ENCODE measurements around the gene BTLA.
"Not testable (repeated sequence)": the region's sequence is repeated elsewhere in the genome, so short reads cannot be mapped to it uniquely, and the experiment has no call there.

The BTLA gene

DNA sequence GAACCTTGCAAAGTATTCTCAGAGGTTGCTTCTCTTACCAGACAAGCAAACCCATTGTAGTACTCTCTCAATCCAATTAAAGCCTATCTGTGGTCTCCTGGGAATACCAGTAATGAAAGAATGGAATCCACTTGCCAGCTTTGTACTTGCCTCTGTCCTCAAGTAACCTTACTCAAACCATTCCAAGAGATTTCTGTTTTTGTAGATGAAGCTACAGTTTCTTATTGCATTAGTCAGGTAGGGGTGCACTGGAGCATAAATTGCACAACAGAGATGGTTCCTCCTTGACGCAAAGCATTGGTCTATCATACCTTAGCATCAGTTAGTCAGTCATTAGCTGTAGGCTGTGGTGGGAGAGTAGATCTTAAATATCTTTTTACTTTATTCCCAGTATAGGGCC, 52.9 kb downstream of the BTLA start:
- no peak for DNase-seq (ENCODE audit: low read depth)

DNA sequence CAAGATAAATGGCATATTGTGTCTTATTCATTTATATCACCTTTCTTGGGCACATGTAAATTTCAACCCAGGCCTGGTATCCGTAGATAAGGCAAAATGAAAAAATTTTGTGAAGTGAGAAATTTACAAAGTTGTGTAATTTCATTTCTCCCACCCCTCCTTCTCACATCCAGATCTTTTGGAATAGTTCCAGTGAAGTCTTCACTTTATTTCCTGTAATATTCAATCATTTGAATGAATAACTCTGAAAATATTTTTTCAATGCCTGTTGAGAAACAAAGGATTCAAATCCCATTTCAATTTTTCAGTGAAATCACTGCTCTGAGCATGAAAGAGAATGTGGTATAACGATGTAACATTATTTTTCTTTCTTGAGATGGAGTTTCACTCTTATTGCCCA, 53.4 kb downstream of the BTLA start:
- DNase-seq (ENCODE audit: low read depth), result no peak

DNA sequence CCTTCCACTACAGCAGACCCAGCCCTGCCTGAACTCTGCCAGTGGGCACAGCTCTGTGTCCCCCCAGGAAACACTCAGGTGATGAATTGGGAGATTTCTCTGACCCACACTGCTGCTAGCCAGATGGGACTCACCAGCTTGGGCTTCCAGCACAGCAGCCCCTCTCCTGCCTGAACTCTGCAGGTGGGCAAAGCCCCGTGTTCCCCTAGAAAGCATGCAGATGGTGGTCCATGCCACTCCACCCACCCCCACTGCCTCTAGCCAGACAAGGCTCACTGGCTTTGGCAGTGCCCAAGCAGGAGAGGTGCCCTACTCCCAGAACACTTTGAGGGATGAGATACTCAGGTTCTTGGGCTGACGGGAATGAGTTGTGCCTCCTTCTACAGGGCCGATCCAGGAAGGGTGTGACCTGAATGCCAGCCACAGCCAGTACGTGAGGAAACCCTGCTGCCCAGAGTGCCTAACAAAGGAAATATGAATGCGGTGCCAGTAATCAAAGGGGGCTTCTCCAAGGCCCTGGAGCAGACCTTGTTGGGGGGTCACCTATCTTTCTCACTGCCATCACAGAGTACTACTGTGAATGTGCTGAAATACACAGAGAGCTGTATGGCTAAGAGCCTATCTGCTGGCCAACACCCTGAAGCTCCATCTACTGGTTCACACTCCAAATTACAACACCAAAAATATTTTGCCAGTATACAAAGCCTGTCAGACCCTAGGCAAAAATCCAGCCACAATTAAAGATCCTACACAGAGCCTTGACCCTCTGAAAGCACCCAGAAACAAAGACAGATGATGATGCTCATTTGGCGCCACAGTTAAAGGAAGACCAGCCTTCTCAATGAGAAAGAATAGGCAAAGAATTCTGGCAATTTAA, 61.9 kb downstream of the BTLA start:
- peak; percentile 7 for DNase-seq (ENCODE audit: low read depth)

DNA sequence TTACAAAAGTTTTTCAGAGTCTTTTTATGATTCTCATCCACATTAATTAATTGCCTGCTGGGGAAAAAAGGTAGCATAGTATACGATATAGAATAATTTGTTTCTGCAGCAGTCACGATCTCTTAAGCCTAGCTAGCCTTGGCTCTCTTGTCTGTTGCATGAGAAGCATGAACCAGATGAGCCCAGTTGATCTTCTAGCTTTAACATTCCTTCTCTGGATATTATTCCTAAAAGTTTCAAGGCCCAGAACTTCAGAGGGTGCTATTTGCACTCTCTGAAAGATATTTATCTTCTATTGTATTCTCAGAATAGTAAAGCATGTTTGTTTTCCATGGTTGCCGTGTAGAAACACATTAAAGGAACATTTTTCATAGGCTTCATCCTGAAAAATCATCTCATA, 69.3 kb downstream of the BTLA start:
- no peak for DNase-seq (ENCODE audit: low read depth)

DNA sequence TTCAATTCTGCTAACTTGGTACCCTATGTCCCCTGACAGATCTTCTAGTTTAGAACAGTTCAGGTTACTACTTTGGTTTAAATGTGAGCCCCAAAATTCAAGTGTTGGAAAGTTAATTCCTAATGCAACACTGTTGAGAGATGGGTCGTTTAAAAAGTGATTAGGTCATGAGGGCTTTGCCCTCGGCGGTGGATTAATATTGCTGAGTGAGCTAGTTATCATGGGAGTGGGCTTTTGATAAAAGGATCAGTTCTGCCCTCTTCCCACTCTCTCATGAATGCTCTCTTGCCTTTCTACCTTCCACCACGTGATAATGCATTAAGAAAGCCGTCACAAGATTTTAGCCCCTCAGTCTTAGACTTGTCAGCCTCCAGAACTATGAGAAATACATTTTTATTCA, 72.1 kb downstream of the BTLA start:
- no peak for DNase-seq (ENCODE audit: low read depth)

DNA sequence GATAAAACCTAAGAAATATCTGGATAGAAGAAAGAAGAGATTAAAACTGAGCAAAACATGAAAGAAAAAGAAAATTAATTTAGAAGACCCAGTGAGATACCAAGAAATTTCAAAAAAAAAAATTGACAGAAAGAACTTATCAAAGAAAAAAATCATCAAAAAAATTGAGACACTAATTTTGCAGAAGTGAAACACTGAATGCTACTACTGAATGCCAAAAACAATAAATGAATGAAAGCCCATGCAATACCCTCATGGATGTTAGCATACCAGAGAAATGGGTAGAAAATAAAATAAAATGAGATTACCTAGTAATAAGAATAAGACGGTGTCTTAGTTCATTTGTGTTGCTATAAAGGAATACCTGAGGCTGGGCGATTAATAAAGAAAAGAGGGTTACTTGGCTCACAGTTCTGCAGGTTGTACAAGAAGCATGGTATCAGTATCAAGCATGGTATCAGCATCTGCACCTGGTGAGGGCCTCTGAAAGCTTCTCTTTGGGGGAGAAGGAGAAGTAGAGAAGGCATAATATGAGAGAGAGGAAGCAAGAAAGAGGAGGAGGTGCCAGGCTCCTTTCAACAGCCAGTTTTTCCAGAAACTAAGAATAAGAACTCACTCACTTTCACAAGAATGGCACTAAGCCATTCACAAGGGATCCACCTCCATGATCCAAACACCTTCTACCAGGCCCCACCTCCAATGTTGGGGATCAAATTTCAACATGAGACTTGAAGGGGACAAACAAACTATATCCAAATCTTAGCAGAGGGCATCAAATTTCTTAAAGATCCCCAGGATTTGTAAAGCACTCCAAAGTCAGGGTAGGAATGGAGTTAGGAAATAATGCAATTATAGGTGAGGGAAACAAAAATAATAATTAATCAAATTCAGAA, 73.2 kb downstream of the BTLA start:
- no peak for DNase-seq (ENCODE audit: low read depth)

DNA sequence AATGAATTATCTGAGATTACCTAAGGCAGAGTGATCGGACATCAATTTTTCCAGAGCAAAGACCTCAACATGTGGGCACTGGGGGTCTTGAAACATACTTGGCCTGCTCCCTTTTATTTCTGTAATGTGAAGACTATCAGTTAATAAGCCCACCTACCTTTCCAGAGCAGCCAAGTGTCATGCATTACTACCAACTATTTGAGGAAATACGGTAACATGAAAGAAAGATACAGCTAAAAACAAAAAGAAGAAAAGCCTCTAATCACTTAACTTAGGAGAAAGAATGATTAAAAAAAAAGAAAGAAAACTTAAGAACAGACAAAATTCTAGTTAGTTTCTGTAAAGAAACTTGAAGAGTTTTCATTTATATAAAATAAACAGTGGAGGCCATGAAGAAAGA, 73.9 kb downstream of the BTLA start:
- DNase-seq (ENCODE audit: low read depth), result no peak

DNA sequence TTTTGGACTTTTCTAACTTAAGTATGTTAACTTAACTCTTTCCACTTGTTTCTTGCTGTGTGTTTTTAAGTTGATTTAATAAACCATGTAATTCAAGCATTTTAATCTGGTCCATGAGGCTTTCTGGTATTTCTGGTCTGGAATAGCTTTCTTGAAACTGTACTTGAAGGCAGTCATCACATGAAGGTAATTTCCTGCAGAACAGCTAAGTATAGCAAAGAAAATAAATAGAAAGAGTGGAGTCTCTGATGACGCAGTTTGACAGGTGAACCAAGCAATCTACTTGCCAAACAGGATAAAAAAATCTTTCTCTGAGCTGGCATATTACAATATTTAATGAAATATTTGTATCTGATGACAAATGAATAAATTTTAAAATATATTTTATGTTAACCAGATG, 74.9 kb downstream of the BTLA start:
- no peak for DNase-seq (ENCODE audit: low read depth)

DNA sequence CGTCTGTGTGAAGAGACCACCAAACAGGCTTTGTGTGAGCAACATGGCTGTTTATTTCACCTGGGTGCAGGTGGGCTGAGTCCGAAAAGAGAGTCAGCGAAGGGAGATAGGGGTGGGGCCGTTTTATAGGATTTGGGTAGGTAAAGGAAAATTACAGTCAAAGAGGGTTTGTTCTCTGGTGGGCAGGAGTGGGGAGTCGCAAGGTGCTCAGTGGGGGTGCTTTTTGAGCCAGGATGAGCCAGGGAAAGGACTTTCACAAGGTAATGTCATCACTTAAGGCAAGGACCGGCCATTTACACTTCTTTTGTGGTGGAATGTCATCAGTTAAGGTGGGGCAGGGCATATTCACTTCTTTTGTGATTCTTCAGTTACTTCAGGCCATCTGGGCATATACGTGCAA, 76.4 kb downstream of the BTLA start:
- not testable (repeated sequence) for DNase-seq (ENCODE audit: low read depth)

DNA sequence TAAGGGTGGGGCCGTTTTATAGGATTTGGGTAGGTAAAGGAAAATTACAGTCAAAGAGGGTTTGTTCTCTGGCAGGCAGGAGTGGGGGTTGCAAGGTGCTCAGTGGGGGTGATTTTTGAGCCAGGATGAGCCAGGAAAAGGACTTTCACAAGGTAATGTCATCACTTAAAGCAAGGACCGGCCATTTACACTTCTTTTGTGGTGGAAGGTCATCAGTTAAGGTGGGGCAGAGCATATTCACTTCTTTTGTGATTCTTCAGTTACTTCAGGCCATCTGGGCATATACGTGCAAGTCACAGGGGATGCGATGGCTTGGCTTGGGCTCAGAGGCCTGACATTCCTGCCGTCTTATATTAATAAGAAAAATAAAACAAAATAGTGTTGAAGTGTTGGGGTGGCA, 80.7 kb downstream of the BTLA start:
- not testable (repeated sequence) for DNase-seq (ENCODE audit: low read depth)

DNA sequence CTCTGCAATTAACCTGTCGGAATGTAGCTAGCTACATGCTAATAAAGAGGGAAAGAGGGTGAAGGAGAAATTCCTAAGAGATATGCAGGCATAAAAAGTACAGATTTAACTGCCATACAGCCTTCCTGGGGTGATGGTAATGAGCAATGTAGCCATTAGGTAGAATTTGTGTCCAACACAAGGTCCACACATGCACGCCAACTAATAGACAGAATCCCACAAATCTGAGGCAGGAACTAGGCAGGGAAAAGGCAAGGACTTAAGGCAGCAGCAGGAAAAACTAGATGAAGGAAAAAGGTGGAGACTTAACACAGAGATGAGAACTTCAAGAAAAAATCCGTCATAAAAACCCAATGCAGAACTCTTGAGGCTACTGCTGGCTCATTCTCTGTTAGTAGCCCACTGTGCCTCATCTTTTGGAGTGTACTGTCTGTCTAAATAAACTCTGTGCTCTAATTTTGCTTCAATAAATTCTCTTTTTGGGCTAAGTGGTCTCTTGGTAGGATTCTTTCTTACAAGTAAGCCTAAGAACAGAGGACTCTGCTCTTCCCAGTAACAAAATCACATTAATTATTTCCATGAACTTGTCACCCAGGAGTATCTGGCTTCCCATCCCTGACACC, 81.5 kb downstream of the BTLA start:
- no peak for DNase-seq (ENCODE audit: low read depth)

DNA sequence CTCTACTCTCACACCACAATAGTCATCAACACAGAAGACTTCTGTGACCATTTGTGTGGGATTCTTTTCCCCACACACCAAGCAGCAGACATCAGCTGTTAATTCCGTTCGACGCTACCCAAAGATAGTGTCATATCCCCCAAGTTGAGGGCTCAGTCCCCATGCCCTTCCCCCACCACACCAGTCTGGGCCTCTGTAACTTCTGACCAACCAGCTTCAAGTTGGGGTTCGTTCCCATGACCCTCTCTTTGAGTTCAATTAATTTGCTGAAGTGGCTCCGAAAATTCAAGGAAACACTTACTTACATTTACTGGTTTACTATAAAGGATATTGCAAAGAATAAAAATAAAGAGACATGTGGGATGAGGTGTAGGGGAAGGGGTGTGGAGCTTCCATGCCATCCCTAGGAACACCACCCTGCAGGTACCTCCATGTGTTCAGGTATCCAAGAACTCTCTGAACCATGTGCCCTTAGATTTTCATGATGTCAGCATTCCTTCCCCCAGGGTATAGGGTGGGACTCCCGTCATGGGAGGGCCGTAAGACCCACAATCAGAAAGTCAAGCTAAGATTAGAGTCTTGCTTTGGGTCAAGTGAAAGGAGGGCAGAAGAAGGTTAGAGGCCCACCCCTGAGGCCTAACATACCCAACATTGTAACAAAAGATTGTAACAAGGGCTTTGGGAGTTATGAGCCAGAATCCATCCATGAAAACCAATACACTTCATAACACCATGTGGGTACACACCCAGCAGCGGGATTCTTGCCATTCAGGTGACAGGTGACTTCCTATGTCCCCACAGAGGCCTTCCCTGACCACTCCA, 82.7 kb downstream of the BTLA start:
- DNase-seq (ENCODE audit: low read depth), result no peak

DNA sequence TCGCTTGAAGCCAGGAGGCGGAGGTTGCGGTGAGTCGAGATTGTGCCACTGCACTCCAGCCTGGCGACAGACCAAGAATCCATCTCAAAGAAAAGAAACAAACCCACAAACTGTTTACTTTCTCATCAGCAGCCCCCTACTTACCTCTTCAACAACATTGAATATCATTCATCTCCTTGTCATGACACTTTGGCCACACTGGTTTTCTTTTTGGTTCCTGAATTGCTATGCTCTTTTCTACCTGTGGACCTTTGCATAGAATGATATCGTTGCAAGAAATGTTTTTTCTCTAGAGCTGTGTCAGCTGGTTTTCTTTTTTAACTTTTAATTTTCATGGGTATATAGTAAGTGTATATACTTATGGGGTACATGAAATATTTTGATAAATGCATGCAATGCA, 83.9 kb downstream of the BTLA start:
- DNase-seq (ENCODE audit: low read depth), result no peak

Data from GM04504 (cell line).